Kidney (tissue), 14 donors: Measurements from ENCODE around the gene STK25. TPM values are rescaled to one million over a fixed set of nuclear protein-coding genes. Genes with fewer than 3 reads are reported as not detected.

Source experiments
- DNase-seq, 5 donors: peaks; one replicate each; pipeline ENCODE4 v3.0.0-alpha.2; 2013 to 2020
- FAIRE-seq: peaks from 2 replicates; lab custom pipeline; 2012; peaks lifted over from hg19 to GRCh38; lab: Jason Lieb, UNC
- H3K27ac ChIP-seq, 2 donors: one replicate each; pipeline ENCODE4 v1.7.0; 2013; ENCODE audit warnings: low read depth in 2 of 2, low read length in 2 of 2, inconsistent platforms in 1 of 2
- H3K27me3 ChIP-seq: one replicate; pipeline ENCODE4 v1.7.1; 2013; ENCODE audit warnings: low read length, inconsistent platforms; ENCODE audit not compliant: control insufficient read depth, insufficient read depth
- H3K36me3 ChIP-seq, 3 donors: one replicate each; pipeline versions ENCODE4 v1.7.0 to v1.7.1; 2013; ENCODE audit warnings: low read length in 3 of 3, control low read depth in 1 of 3, inconsistent platforms in 1 of 3; ENCODE audit not compliant: insufficient read depth in 3 of 3, control insufficient read depth in 2 of 3
- H3K4me1 ChIP-seq, 3 donors: one replicate each; pipeline versions ENCODE4 v1.7.0 to v1.7.1; 2013; ENCODE audit warnings: low read length in 3 of 3, inconsistent platforms in 1 of 3, low read depth in 1 of 3; ENCODE audit not compliant: control insufficient read depth in 2 of 3, insufficient read depth in 2 of 3
- H3K4me3 ChIP-seq, 3 donors: one replicate each; pipeline versions ENCODE4 v1.7.0 to v1.8.1; 2013; ENCODE audit warnings: low read length in 3 of 3, control low read depth in 1 of 3, inconsistent platforms in 1 of 3
- H3K9ac ChIP-seq, 3 donors: one replicate each; pipeline versions ENCODE4 v1.7.0 to v1.7.1; 2013; ENCODE audit warnings: low read length in 3 of 3, control low read depth in 1 of 3, inconsistent platforms in 1 of 3
- H3K9me3 ChIP-seq, 3 donors: one replicate each; pipeline versions ENCODE4 v1.7.0 to v1.7.1; 2013; ENCODE audit warnings: low read length in 3 of 3, control low read depth in 1 of 3, inconsistent platforms in 1 of 3; ENCODE audit not compliant: control insufficient read depth in 2 of 3, insufficient read depth in 1 of 3
- intact Hi-C: fragments of 100-400 bp; cut with DNase I; formaldehyde crosslinking; loops from one replicate; pipeline ENCODE4 v1.11.1; 2022
- microRNA-seq: library from miRNA; unstranded; fragments of <30 nt; microRNA quantifications from one replicate; pipeline ENCODE4 v1.2.0, GENCODE V29; 2020
- polyA plus RNA-seq: library from polyadenylated mRNA; stranded (reverse); fragments of 350-450 nt; fragmentation: Illumina TruSeq; extraction: RNeasy Lipid Tissue Mini Kit (QIAGEN cat#74804); gene quantifications from one replicate; pipeline ENCODE4 v1.2.3, GENCODE V29; 2014; ENCODE audit warnings: low read depth, low replicate concordance; ENCODE audit not compliant: insufficient read depth
- total RNA-seq: library from RNA; stranded (reverse); fragmentation: NEBNext Ultra II Directional; extraction: Animal tissue kit (Norgen Biotek cat#: 25700); gene quantifications from one replicate; pipeline ENCODE4 v1.2.1, GENCODE V29; 2021
- TF ChIP-seq, protein P1 (sequence below): IDR thresholded peaks from 3 replicates; pipeline ENCODE4 v1.5.1; 2012; ENCODE audit warnings: mild to moderate bottlenecking, moderate library complexity, borderline replicate concordance; ENCODE audit not compliant: insufficient read depth; ENCODE audit errors: extremely low read depth
- donor health status: control.
- donor health status: control.
- donor health status: control.
- donor health status: control.
- donor health status: control.
- donor health status: DM: yes; HTN: yes; CAD: no.
- donor health status: Normal renal cell carcinoma (clear cell type).

STK25 gene
- total and polyA plus RNA-seq, 2 donors from 2014 or later: 119 to 151 TPM

DNA sequence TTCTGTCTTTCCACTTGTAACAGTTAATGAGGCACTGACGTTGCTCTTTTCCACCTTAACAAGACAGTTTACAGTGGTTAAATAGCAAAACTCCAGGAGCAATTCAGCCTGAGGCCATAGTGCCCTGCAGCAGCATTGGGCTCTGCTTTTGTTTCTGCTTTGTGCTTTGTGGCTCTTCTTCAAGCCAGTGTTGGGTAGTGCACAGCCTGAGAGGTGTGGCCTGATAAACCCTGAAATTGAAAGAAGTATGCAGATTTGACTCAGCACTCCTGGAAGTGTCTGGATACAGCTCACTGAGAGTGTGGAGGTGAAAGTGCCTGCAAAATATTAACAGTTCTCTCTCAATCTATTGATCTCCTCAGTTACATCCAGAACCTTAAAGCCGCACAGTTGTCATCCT, 63.0 kb downstream of the STK25 start:
- H3K27me3 ChIP-seq: no peaks in the 10 kb centered on the region
- TF ChIP-seq, protein P1, sequence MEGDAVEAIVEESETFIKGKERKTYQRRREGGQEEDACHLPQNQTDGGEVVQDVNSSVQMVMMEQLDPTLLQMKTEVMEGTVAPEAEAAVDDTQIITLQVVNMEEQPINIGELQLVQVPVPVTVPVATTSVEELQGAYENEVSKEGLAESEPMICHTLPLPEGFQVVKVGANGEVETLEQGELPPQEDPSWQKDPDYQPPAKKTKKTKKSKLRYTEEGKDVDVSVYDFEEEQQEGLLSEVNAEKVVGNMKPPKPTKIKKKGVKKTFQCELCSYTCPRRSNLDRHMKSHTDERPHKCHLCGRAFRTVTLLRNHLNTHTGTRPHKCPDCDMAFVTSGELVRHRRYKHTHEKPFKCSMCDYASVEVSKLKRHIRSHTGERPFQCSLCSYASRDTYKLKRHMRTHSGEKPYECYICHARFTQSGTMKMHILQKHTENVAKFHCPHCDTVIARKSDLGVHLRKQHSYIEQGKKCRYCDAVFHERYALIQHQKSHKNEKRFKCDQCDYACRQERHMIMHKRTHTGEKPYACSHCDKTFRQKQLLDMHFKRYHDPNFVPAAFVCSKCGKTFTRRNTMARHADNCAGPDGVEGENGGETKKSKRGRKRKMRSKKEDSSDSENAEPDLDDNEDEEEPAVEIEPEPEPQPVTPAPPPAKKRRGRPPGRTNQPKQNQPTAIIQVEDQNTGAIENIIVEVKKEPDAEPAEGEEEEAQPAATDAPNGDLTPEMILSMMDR: no peak
- H3K9ac ChIP-seq: no peak overlapping the region
- FAIRE-seq: no peak
- DNase-seq: no peak
- no peak overlapping the region for H3K27ac ChIP-seq
- intact Hi-C loops: no loop called here
- H3K36me3 ChIP-seq: peaks cover 0 to 16% (median 15%) of the 10 kb centered on the region in 3 donors
- no peaks in the 10 kb centered on the region for H3K9me3 ChIP-seq
- H3K4me3 ChIP-seq: no peak overlapping the region
- no peaks in the 10 kb centered on the region for H3K4me1 ChIP-seq

DNA sequence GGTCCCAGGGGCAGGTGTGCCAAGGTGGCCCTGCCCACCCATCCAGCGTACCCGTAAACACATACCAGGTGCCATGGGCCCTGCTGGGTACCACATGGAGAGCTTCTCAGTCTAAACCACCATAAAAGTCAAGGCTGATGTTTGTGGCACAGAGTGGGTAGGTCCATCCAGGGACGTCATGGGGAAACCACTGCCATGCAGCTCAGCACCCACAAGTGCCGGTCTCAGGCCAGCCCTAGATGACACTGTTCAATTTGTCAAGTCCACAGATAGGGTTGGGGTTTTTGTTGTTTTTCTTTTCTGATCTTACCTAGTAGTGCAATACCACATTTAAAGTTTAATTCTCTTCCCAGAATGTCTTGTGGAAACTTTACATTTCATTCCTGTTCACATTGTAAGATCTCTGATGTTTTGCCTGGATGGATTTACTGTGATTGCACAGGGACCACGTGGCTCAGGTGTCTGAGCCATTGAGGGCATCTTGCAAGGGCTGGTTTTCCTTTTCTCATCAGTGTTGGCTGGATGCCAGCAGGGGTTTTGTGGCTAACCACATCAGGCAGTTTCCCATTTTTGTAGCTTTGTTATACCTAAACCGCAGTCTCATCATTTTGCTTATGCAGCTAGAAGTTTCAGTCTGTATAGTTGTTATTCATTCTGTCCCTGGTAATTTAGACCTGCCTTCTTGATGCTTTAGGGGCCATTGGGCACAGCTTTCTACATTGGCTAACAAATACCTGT, 64.7 kb downstream of the STK25 start:
- DNase-seq (no peak), FAIRE-seq (no peak)
- no peak overlapping the region for H3K27ac ChIP-seq
- no peaks in the 10 kb centered on the region for H3K27me3 ChIP-seq
- H3K9ac ChIP-seq: no peak overlapping the region
- no peak overlapping the region for H3K4me3 ChIP-seq
- H3K9me3 ChIP-seq: no peaks in the 10 kb centered on the region
- peaks cover 0 to 20% (median 16%) of the 10 kb centered on the region in 3 donors for H3K36me3 ChIP-seq
- no peaks in the 10 kb centered on the region for H3K4me1 ChIP-seq
- TF ChIP-seq, protein P1: no peak
- intact Hi-C loops: no loop called here

Small RNAs within 50 kb of the gene (microRNA-seq; reads per million reads assigned to microRNA genes)
- not detected for gene MIR3133

Other genes with a start within 250 kb of the STK25 start
- gene HDLBP, start 192.9 kb downstream of the STK25 start, total RNA-seq: 356 TPM
- 256 TPM for gene HDLBP, start 192.9 kb downstream of the STK25 start, polyA plus RNA-seq
- 435 TPM for gene SEPTIN2, start 192.7 kb downstream of the STK25 start, total RNA-seq
- gene SEPTIN2, start 192.7 kb downstream of the STK25 start, polyA plus RNA-seq: 187 TPM
- gene FARP2, start 152.3 kb downstream of the STK25 start, total RNA-seq: 50.5 TPM
- gene FARP2, start 152.3 kb downstream of the STK25 start, polyA plus RNA-seq: 20.3 TPM
- 28.8 TPM for gene BOK, start 50.2 kb upstream of the STK25 start, total RNA-seq
- 22.9 TPM for gene BOK, start 50.2 kb upstream of the STK25 start, polyA plus RNA-seq
- gene THAP4, start 128.6 kb upstream of the STK25 start, total RNA-seq: 68.0 TPM
- 184 TPM for gene THAP4, start 128.6 kb upstream of the STK25 start, polyA plus RNA-seq
- gene ATG4B, start 129.1 kb upstream of the STK25 start, total RNA-seq: 81.0 TPM
- 56.6 TPM for gene ATG4B, start 129.1 kb upstream of the STK25 start, polyA plus RNA-seq
- gene DTYMK, start 178.2 kb upstream of the STK25 start, total RNA-seq: 19.0 TPM
- gene DTYMK, start 178.2 kb upstream of the STK25 start, polyA plus RNA-seq: 27.1 TPM
- gene ING5, start 193.5 kb upstream of the STK25 start, total RNA-seq: 27.3 TPM
- 37.7 TPM for gene ING5, start 193.5 kb upstream of the STK25 start, polyA plus RNA-seq
- gene D2HGDH, start 226.0 kb upstream of the STK25 start, total RNA-seq: 37.0 TPM
- gene D2HGDH, start 226.0 kb upstream of the STK25 start, polyA plus RNA-seq: 49.3 TPM